Kidney capillary endothelial cell (primary cell): ENCODE data around the gene MCOLN2.
A peak's percentile ranks its signal among the peaks of the same experiment; 100 is the strongest.

Experiments used
- DNase-seq: peaks from one replicate; pipeline ENCODE4 v3.0.0-alpha.2; 2018; ENCODE audit warnings: low spot score

The MCOLN2 gene

DNA sequence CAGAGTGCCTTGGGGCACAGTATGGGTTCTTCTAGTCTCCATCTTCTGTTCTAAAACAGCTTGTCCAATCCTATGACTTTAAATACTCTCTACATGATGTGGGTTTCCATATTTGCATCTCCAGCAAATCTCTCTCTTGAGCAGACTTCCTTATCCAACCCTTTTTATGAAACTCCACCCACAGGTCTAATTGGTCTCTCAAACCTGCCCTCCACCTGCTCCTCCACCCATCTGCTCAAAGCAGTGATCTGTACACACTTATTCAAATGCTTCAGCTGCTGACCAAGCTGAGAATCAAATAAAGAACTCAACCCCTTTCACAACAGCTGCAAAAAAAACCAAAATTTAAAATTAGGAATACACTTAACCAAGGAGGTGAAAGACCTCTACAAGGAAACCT, 11.5 kb downstream of the MCOLN2 start:
- no peak for DNase-seq

DNA sequence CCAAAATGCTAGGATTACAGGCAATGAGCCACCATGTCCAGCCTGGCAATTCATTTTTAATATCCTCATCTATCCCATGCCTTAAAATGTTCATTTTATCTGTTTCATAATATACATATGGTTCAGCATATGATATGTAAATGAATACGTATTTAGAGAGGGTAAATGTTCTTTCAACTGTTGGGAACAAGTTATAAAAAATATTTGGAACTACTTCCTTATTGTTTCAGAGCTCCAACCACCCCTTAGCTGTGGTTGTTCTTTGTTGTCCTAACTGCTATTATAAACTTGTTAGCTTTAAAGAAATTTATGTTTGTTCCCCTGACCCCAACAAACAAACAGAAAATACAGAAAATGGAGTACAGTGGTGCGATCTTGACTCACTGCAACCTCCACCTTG, 14.5 kb downstream of the MCOLN2 start:
- no peak for DNase-seq

DNA sequence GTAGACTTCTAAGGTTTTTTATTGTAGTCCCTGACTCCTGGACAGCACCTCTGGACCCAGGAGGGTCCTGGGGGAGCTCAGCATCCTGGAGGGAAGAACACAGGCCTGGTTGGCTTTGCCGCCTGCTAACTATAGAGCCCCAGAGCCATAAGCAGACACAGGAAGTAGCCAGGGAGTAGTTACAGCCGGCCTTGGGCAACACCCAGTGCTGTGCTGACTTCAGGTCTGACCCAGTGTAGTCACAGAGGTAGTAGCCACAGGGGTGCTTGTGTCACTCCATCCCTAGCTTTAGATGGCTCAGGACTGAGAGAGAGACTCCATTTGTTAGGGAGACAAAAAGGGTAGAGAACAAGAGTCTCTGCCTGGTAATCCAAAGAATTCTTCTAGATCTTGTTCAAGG, 21.9 kb downstream of the MCOLN2 start:
- no peak for DNase-seq

DNA sequence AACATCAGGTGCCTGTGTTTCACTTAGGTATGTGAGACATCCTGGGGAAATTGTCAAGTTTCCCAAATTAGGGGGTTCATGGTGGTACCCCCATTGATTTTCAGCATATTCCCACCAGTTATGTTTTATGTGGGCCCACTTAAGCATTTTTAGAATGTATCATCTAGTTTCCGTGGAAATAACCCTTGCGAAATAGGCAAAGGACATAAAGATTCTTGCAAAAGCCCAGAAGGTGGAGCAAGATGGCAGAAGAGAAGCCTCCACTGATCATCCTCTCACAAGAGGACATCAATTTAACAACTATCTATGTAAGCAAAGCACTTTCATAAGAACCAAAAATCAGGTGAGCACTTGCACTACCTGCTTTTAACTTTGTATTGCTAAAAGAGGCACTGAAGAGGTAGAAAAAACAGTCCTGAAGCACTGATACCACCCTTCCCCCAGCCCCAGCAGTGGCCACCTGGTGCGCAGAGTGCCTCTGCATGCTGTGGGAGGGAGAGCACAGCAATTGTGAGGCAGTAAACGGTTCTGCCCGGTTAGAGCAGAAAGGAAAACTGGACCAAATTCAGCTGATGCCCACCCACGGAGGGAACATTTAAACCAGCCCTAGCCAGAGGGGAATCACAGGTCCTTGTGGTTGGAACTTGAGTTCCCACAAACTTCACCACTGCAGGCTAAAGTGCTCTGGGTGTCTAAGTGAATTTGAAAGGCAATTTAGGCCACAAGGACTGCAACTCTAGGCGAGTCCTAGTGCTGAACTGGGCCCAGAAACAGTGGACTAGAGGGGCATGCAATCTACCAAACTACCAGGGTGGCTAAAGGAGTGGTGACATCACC, 23.2 kb downstream of the MCOLN2 start:
- DNase-seq, result no peak

DNA sequence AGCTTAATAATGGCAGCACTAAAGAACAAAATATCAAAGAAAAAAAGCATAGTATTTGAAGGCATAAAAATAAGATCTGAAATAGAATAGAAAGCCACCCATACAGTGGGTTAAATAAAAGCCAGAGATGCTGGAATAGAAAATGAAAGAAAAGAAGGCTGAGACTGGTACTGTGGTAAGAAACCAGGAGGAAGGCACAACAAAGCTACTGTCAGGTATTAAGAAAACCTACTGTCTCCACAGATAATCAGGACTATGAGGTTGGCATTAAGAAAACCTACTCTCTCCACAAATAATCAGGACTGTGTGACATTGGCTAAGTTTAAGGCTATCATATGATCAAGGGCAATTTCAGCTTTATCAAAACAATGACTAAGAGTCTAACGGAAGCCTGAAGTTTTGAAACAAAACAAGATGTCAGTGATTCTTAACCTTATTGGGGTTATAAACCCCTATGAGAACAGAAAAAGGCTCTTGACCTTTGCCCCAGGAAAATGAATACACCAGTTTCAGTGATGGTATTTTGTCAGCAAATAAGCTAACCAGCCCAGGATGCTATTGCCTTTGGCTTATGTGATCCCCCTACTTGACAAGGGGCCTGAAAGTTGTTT, 24.4 kb downstream of the MCOLN2 start:
- no peak for DNase-seq

DNA sequence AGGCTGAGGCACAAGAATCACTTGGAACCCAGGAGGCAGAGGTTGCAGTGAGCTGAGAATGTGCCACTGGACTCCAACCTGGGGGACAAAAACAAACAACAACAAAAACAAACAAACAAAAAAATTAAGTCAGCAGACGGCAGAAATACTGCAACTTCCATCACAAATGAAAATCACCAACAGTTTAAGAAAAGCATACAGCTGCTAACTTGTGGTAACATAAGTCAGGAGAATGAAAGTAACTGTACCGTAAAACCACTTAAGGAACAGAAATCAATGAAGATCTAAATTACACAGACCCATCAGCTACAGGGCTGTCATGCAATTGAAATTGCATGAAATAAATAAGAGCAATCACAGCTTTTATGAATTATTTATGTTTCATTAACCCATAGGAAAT, 25.0 kb downstream of the MCOLN2 start:
- DNase-seq, result no peak

DNA sequence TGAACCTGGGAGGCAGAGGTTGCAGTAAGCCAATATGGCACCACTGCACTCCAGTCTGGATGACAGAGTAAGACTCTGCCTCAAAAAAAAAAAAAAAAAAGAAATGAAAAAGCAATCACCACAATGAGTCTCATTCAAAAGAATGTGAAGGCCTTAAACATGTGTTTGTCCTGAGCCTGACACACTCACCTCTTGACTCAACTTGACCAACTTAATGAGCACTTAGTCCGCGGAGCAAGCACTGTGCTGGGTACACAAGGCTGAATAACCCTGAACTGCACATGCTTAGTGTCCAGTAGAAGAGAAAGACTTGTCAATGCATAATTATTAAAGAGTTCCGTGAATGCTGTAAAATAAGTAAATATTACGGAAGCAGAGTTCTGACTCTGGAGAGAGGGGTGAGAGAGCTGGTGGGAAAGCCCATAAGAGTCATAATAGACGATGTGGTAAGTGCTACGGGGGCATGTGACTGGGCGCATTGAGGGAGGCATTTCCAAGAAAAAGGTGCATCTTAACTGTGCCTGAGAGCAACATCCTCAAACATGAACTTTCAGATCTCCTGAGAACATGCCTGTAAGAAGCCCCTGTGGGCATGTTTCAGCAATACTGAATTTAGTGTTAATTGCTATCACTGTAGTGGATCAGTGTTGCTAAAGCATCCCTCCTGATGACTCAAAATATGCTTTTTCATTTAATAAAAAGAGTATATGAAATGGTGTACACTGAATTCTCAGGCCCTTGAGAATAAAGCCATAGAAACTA, 27.2 kb downstream of the MCOLN2 start:
- DNase-seq, result no peak

DNA sequence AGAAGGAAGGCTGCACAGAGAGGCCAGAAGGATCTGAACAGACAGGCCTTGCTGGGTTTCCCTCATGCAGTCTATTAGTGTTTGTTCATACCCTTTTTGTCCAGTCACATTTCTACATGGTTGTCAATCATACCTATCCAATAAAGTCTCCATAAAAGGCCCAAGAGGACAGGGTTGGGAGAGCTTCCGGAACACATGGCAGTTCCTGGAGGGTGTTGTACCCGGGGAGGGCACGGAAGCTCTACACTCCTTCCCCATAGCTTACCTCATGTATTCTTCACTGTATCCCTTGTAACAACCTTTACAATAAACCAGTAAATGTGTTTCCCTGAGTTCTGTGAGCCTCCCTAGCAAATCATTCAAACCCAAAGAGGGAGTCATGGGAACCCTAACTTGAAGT, 28.0 kb downstream of the MCOLN2 start:
- no peak for DNase-seq

DNA sequence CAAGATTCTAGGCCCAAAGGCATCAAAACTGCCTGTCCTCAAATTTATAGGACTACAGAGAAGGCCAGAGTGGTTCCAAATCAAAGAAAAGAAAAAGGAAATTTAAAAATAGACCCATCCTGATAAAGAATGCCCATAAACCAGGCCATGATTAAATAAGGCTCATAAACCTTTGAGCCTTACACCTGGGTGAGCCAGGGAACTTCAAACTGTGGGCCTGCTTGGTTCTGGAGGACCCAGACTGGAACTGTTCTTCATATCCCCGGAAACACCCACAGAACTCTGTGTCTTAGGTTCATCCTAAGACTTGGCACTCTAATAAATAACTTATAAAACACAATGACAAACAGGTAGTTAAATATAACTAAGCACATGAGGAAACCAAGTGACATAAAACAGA, 28.8 kb downstream of the MCOLN2 start:
- DNase-seq, result no peak

DNA sequence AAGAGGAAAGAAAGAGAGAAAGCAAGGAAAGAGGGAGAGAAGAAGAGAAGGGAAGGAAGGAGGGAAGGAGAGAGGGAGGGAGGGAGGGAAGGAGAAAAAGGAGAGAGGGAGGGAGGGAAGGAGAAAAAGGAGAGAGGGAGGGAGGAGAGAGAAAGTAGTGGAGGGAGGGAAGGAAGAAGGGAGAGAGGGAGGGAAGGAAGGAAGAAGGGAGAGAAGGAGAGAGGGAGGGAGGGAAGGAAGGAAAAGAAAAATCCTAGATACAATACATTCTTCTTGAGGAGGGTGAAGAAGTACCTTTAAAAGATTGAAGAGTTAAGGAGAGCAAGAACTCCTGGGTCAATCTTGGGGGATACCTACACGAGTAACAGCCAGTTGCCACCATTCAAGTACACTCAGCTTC, 29.2 kb downstream of the MCOLN2 start:
- no peak for DNase-seq

DNA sequence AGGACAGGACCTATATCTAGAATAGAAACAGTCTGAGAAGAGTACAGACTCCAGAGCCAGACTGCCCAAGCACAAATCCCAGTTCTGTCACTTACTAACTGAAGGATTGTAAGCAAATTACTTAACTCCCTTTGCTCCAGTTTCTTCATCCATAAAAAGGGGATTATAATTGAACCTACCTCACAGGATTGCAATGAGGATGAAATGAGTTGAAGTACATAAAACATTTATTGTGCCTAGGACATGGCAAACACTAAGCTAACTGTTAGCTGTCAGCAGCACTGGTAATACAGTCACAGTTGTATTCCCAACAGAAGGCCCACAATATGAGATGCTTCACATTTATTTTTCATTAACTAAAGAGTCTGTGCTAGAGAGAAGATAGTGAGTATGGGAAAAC, 33.9 kb downstream of the MCOLN2 start:
- DNase-seq, result no peak

DNA sequence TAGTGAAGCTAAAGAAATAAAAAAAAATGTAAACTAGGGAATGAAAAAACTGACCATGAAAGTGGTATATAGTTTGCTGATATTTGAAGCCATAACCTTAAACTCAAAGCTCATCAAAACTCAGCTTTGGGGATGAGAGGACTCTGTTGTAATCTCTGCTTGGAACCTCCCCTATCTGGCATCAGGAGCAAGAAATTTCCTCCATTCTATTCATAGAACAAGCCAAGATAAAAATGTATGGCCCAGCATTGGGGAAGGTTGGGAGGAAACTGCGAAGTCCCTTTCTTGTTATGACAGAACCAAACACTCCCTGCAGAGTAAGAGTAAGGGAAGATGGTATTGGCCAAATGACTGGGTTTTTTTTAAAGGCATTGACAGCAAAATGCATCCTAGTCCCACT, 35.6 kb downstream of the MCOLN2 start:
- DNase-seq, result no peak

DNA sequence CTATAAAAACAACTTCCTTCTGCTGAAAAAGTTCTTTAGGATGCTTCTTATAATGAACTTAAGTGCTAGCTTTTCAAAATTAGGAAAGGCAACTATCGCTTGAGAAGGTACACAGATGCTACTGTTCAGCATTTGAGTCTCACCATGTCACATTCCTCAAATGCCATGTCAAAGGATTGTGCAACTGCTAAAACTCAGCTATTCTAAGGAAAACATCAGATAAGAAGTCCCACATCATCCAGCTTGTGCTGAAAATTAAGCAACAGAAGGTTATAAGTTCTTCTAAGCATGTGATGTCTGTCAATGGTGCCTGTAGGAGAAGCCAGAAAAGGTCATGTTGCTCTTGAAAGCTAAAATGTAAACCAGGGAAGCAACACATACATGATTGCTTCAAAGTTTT, 36.5 kb downstream of the MCOLN2 start:
- no peak for DNase-seq

DNA sequence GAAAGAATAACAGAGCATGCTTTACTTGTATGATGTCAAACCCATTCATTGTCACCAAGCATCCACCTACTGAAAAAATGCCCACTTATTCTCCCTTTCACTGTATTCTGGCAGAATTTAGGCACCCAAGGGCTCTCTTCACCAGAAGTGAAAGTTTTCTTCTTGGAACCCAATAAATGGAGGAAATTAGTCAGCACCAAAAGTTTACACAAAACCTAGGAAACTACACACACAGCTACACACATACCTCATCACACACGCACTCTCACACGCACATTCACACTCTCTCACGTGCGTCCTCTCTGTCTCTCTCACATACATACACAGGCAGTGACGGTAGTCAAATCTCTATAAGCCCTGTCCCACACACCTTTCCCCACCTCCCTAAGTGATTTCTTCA, 37.6 kb downstream of the MCOLN2 start:
- no peak for DNase-seq

DNA sequence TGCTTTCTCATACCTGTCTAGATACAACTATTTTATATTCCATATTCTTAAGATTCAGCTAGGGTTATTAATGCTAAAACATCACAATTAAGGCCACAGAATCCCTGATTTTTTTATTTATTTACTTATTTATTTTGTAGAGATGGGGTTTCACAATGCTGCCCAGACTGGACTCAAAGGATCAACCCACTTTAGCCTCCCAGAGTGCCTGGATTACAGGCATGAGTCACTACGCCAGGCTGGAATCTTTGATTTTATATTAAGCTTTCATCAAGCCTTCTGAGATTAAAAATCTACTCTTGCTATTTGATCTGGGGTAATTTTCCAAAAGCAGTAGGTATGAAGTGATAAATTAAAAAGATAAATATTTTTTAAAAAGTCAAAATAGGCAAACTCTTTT, 38.9 kb downstream of the MCOLN2 start:
- DNase-seq, result no peak

DNA sequence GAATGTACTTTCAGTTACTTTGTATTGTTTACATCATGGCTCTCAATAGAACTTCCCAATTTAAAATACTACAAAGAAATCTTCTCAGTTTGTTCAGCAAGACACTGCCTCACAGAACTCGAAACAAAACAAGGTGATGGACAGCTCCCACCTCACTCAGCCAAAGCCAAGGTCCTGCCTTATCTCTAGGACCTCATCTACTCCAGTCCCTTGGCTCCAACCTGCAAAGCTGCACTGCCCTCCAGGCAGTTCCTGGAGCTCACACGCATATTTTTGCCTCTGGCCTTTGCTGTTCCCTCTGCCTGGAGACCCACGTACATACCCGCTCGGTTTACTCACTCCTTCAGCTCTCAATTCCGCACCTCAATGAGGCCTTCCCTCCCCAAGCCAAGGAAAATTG, 40.3 kb downstream of the MCOLN2 start:
- DNase-seq, result no peak

DNA sequence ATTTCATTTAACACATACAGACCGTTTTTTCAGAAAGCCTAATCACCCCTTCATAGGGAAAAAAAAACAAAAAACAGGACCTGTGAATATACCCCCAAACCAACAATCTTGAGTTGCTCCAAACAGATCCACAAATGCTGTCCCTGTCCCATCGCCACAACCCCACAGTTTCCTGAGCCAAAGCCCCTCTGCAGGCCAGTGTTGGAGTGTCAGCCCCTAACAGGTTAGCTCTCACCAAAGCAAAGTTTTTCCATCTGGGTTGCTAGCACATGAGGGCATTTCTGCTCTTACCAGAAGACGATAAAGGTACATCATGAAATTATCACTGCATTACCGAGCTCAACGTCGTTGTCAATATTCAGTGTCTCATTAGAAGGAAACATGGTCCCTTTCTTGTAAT, 40.8 kb downstream of the MCOLN2 start:
- DNase-seq, result no peak

DNA sequence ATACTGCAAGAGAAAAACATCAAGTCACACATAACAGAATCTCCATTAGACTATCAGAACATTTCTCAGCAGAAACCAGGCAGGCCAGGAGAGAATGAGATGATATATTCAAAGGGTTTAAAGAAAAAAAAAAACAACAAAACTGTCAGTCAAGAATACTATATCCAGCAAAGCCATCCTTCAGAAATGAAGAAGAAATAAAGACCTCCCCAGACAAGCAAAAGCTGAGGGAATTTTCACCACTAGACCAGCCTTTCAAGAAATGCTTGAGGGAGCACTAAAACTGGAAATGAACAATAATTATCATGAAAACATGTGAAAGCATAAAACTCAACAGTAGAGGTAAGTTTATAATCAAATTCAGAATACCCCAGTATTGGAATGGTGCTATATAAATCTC, 47.2 kb downstream of the MCOLN2 start:
- no peak for DNase-seq

DNA sequence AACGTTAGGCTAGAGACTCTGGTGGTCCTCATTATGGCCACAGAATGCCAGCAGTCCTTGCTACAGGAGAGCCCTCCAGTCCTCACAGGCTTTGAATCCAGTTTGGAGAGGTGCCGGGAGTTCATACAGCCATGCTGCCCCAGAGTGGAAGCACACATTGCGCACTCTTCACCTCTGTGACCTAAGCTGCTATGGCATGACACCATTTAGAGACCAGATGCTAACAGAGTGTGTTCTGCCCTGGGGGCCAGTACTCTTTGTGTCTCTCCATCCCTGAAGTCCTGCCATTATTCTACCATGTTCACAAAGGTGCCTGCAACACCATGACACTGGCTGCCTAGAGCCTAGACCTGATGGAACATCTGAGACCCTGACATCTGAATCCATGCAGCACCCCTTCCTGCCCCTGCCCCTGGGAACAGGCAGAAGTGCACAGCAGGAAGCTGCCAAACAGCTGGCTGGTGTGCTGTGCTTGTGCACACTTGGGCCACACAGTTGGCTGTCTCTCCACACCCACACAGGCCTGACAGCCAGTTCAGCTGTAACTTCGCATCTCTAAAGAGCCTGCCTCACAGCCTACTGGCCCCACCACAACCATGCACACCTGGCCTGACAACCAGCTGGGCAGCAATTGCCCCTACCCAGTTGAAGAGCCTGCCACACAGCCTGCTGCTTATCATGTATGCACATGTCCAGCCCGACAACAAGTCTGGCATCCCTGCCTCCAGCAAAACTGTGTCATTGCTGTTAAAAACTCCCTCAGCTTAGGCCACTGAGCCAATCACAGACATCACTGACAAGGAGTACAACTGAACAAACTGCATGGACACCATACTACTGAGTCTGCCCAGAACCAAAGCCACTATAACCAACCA, 49.1 kb downstream of the MCOLN2 start:
- DNase-seq, result no peak

DNA sequence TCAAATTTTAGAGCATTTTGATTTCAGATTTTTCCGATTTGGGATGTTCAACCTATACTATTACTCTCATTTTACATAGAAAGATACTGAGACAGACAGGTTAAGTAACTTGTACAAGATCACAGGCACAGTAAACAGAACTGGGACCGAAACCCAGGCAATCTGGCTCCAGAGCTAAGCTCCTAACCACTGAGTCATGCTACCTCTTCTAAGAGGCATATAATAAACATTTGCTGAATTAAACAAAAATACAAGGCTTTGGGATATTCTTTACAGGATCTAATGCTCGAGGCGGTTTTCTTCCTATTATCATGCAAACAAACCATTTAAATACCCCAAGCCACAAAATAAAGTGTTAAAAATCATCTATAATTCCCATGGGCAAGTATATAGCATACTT, 50.3 kb downstream of the MCOLN2 start:
- no peak for DNase-seq

DNA sequence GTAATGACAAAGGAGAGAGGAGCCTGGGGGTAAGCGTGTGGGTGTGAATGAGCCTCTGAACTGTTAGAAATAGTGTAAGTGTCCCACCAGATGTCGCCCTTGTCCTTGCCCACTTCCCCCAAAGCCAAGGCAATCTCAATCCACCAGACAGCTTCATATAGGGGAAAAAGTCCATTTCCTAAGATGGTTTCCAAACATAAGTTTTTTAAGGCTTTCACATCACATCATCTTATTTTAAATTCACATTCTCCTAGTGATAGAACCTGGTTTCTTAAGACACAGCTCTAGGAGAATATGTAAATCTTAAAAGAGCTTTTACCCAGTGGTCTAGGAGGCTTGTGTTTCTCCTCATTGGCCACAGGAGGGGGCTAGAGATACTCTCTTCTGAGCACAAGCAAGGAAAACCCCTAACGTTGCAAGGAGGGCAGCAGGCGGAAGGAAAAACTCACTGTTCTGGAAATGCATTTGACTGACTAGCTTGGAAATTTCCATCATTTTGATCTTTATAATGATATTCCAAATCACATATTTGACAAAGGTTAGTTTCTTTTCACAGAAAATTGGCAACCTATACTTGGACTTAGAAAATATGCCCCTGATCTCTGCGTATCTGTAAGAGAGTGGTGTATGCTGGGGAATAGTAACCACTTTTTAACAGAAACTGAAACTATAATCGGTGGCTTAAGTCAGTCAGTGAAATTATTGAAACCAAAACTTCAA, 52.0 kb downstream of the MCOLN2 start:
- DNase-seq, result peak; percentile 88

DNA sequence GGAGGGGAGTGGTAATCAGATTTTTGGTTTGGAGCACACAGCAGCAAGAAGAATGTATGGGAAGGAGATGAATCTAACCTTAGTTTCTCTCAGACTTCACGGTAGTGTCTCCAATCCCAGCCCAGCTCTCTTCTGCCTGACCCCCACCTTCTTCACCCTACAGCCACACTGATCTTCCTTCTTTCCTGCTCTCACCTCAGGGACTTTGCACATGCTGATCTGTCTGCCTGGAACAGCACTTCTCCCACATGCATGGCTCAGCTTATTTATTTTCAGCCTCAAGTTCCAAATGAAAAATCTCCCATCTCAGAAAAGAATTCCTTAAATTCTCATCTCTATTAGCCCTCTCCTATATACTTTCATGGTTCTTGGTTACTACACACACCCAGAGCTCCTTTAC, 55.1 kb downstream of the MCOLN2 start:
- no peak for DNase-seq
